Measurements from ENCODE around the gene ZNF536. TPM values are rescaled to one million over a fixed set of nuclear protein-coding genes. Genes with fewer than 3 reads are reported as not detected.

The ZNF536 gene
- polyA plus RNA-seq, 1 of the 3 experiments (the other 2 are of a cell fraction), result 0.41 TPM

GRCh38 chr19:30357580-30357954 is 14.6 kb upstream of the ZNF536 start:
- Histone ChIP-seq H3K4me2 (no peak overlapping the region), H3K27ac (ENCODE audit: low read depth in 2 of 2, low read length in 1 of 2) (no peak overlapping the region), H3K4me1 (ENCODE audit: control insufficient read depth in 1 of 2, insufficient read depth in 2 of 2, low read depth in 1 of 2, low read length in 1 of 2) (peaks cover 0 to 26% of the 10 kb centered on the region in 2 experiments; a peak in 2 of 4 replicates), H3K79me2 (ENCODE audit: insufficient read depth) (no peaks in the 10 kb centered on the region), H3K9me2 (no peaks in the 10 kb centered on the region), H3K27me3 (ENCODE audit: insufficient read depth) (no peaks in the 10 kb centered on the region), H3K36me3 (replicated peaks in 1 of 2; ENCODE audit: control insufficient read depth in 1 of 2, insufficient read depth in 2 of 2, low read length in 1 of 2) (no peaks in the 10 kb centered on the region), H3F3A (replicated peaks; ENCODE audit: insufficient read depth) (no peaks in the 10 kb centered on the region), H3K4me3 (ENCODE audit: low read depth in 2 of 2, low read length in 1 of 2) (no peak overlapping the region), H4K20me1 (ENCODE audit: insufficient read depth) (no peaks in the 10 kb centered on the region), H2AFZ (ENCODE audit: low read depth) (no peak overlapping the region), H3K9ac (no peak overlapping the region), H3K9me3 (no peaks in the 10 kb centered on the region)
- POLR2A ChIA-PET, result no interaction called here
- DNase-seq, result no peak
- WGBS (ENCODE audit: low lambda C conversion rate), result 22% methylated on average over 4 of the region's 5 CpGs
- TF ChIP-seq RCOR1 (IDR thresholded peaks at IDR 0.05; ENCODE audit: low read length), result no peak
- no peak for TF ChIP-seq EZH2phosphoT487 (IDR thresholded peaks at IDR 0.05; ENCODE audit: borderline replicate concordance, low read depth)
- no peak for TF ChIP-seq CTCF (IDR thresholded peaks at IDR 0.05)
- TF ChIP-seq FOXM1 (IDR thresholded peaks at IDR 0.05; ENCODE audit: low read depth), result no peak
- TF ChIP-seq USF1 (IDR thresholded peaks at IDR 0.05; ENCODE audit: borderline replicate concordance, low read depth), result no peak
- TF ChIP-seq TAF1 (IDR thresholded peaks at IDR 0.05; ENCODE audit: borderline replicate concordance, low read depth, low read length), result no peak
- TF ChIP-seq MXI1 (IDR thresholded peaks at IDR 0.05; ENCODE audit: low read depth, low read length), result no peak
- no peak for TF ChIP-seq NRF1 (IDR thresholded peaks at IDR 0.05; ENCODE audit: low read depth, low read length)
- no peak for TF ChIP-seq RAD21 (IDR thresholded peaks at IDR 0.05; ENCODE audit: low read length)
- CTCF ChIA-PET, result interaction anchor here (0.6 kb wide), 1 partner anchor 312 kb away, joined by 3 read pairs; no protein-coding TSS in a partner anchor

GRCh38 chr19:30358319-30358718 is 13.9 kb upstream of the ZNF536 start:
- WGBS (ENCODE audit: low lambda C conversion rate), result 8% methylated on average over 2 of the region's 3 CpGs
- no peak for TF ChIP-seq USF1 (IDR thresholded peaks at IDR 0.05; ENCODE audit: borderline replicate concordance, low read depth)
- no peak for TF ChIP-seq MXI1 (IDR thresholded peaks at IDR 0.05; ENCODE audit: low read depth, low read length)
- no peak for TF ChIP-seq TEAD4 (IDR thresholded peaks at IDR 0.05; ENCODE audit: borderline replicate concordance, insufficient read depth)
- TF ChIP-seq TAF1 (IDR thresholded peaks at IDR 0.05; ENCODE audit: borderline replicate concordance, low read depth, low read length), result no peak
- TF ChIP-seq RXRA (IDR thresholded peaks at IDR 0.05; ENCODE audit: borderline replicate concordance, low read depth), result no peak
- TF ChIP-seq CTCF (IDR thresholded peaks at IDR 0.05), result no peak
- TF ChIP-seq RAD21 (IDR thresholded peaks at IDR 0.05; ENCODE audit: low read length), result no peak
- TF ChIP-seq JUND (IDR thresholded peaks at IDR 0.05), result no peak
- no peak for TF ChIP-seq NFIC (IDR thresholded peaks at IDR 0.05; ENCODE audit: borderline replicate concordance)
- no peak for TF ChIP-seq SMC3 (IDR thresholded peaks at IDR 0.05; ENCODE audit: low read depth, low read length)
- TF ChIP-seq SIN3A (IDR thresholded peaks at IDR 0.05; ENCODE audit: borderline replicate concordance, low read depth, low read length), result no peak
- TF ChIP-seq ZBTB33 (IDR thresholded peaks at IDR 0.05; ENCODE audit: borderline replicate concordance, low read depth), result no peak
- no peak for TF ChIP-seq EP300 (IDR thresholded peaks at IDR 0.05; ENCODE audit: borderline replicate concordance in 1 of 2, low read depth in 1 of 2, low read length in 1 of 2)
- TF ChIP-seq MAX (IDR thresholded peaks at IDR 0.05; ENCODE audit: low read depth), result no peak
- CTCF ChIA-PET, result interaction anchor here (1.1 to 1.4 kb wide), 3 partner anchors 8 to 129 kb away, joined by 3 to 4 read pairs (median 3); no protein-coding TSS in a partner anchor
- Histone ChIP-seq H3F3A (replicated peaks; ENCODE audit: insufficient read depth) (no peaks in the 10 kb centered on the region), H3K9me2 (no peaks in the 10 kb centered on the region), H3K9ac (no peak overlapping the region), H3K4me2 (no peak overlapping the region), H3K79me2 (ENCODE audit: insufficient read depth) (no peaks in the 10 kb centered on the region), H3K4me1 (ENCODE audit: control insufficient read depth in 1 of 2, insufficient read depth in 2 of 2, low read depth in 1 of 2, low read length in 1 of 2) (peaks cover 0 to 26% of the 10 kb centered on the region in 2 experiments; a peak in 2 of 4 replicates), H3K36me3 (replicated peaks in 1 of 2; ENCODE audit: control insufficient read depth in 1 of 2, insufficient read depth in 2 of 2, low read length in 1 of 2) (no peaks in the 10 kb centered on the region), H2AFZ (ENCODE audit: low read depth) (no peak overlapping the region), H3K4me3 (ENCODE audit: low read depth in 2 of 2, low read length in 1 of 2) (no peak overlapping the region), H3K9me3 (no peaks in the 10 kb centered on the region), H3K27me3 (ENCODE audit: insufficient read depth) (no peaks in the 10 kb centered on the region), H4K20me1 (ENCODE audit: insufficient read depth) (no peaks in the 10 kb centered on the region), H3K27ac (ENCODE audit: low read depth in 2 of 2, low read length in 1 of 2) (no peak overlapping the region)
- DNase-seq, result no peak
- POLR2A ChIA-PET, result no interaction called here
